Renal cortical epithelial cell (primary cell): ENCODE measurements around the gene JAML. TPM values are rescaled to one million over a fixed set of nuclear protein-coding genes. Genes with fewer than 3 reads are reported as not detected.
A peak's percentile ranks its signal among the peaks of the same experiment; 100 is the strongest.

Experiments used
- DNase-seq: peaks from one replicate; pipeline ENCODE4 v3.0.0-alpha.2; 2011; ENCODE audit warnings: low read depth
- total RNA-seq: library from RNA; depleted of rRNA; stranded (reverse); fragments of >200 nt; gene quantifications from 2 replicates; pipeline ENCODE4 v1.2.3, GENCODE V29; 2014

The JAML gene
- total RNA-seq, 1 donor from 2014 or later: not detected

GRCh38 chr11:118239509-118240205 lies 14.8 kb upstream of the JAML start:
- DNase-seq: no peak

GRCh38 chr11:118238929-118239328 lies 14.1 kb upstream of the JAML start:
- peak; percentile 22 for DNase-seq

- DNase-seq: peak; percentile 18
These were observed 13.6 kb upstream of the JAML start for GRCh38 chr11:118238421-118238820.

- no peak for DNase-seq
These were observed 11.4 kb upstream of the JAML start for GRCh38 chr11:118236170-118236569.

- no peak for DNase-seq
These were observed 10.0 kb upstream of the JAML start for GRCh38 chr11:118234833-118235232.

GRCh38 chr11:118233850-118234249 lies 9.0 kb upstream of the JAML start:
- no peak for DNase-seq

- DNase-seq: no peak
These were observed 8.6 kb upstream of the JAML start for GRCh38 chr11:118233377-118233776.

- no peak for DNase-seq
These were observed 7.8 kb upstream of the JAML start for GRCh38 chr11:118232659-118233058.

GRCh38 chr11:118231461-118231860 lies 6.7 kb upstream of the JAML start:
- no peak for DNase-seq

GRCh38 chr11:118230088-118230487 lies 5.3 kb upstream of the JAML start:
- DNase-seq: no peak

- DNase-seq: no peak
These were observed 4.5 kb upstream of the JAML start for GRCh38 chr11:118229274-118229847.

GRCh38 chr11:118227865-118228785 lies 3.3 kb upstream of the JAML start:
- DNase-seq: no peak

- no peak for DNase-seq
These were observed 2.0 kb upstream of the JAML start for GRCh38 chr11:118226781-118227180.

- no peak for DNase-seq
These were observed 1.5 kb upstream of the JAML start for GRCh38 chr11:118226296-118226695.

- no peak for DNase-seq
These were observed 819 bp downstream of the JAML start for GRCh38 chr11:118223992-118224391.

GRCh38 chr11:118223570-118223969 lies 1.2 kb downstream of the JAML start:
- DNase-seq: no peak

GRCh38 chr11:118222437-118222836 lies 2.4 kb downstream of the JAML start:
- no peak for DNase-seq

GRCh38 chr11:118221419-118221818 lies 3.4 kb downstream of the JAML start:
- DNase-seq: no peak

GRCh38 chr11:118219732-118220131 lies 5.1 kb downstream of the JAML start:
- no peak for DNase-seq

- no peak for DNase-seq
These were observed 5.6 kb downstream of the JAML start for GRCh38 chr11:118219244-118219643.

GRCh38 chr11:118217575-118217974 lies 7.2 kb downstream of the JAML start:
- no peak for DNase-seq

GRCh38 chr11:118216621-118217481 lies 8.0 kb downstream of the JAML start:
- DNase-seq: no peak
